ENCODE results near the gene CIB4. TPM values are rescaled to one million over a fixed set of nuclear protein-coding genes. Genes with fewer than 3 reads are reported as not detected.

CIB4 gene
- total and polyA plus RNA-seq, 2 of the 13 experiments (the other 11 are each of a cell fraction or from before 2014, with no cell fraction given): not detected

GRCh38 chr2:26634636-26635230 lies 6.4 kb downstream of the CIB4 start (continued):
- TF ChIP-seq, protein P1, sequence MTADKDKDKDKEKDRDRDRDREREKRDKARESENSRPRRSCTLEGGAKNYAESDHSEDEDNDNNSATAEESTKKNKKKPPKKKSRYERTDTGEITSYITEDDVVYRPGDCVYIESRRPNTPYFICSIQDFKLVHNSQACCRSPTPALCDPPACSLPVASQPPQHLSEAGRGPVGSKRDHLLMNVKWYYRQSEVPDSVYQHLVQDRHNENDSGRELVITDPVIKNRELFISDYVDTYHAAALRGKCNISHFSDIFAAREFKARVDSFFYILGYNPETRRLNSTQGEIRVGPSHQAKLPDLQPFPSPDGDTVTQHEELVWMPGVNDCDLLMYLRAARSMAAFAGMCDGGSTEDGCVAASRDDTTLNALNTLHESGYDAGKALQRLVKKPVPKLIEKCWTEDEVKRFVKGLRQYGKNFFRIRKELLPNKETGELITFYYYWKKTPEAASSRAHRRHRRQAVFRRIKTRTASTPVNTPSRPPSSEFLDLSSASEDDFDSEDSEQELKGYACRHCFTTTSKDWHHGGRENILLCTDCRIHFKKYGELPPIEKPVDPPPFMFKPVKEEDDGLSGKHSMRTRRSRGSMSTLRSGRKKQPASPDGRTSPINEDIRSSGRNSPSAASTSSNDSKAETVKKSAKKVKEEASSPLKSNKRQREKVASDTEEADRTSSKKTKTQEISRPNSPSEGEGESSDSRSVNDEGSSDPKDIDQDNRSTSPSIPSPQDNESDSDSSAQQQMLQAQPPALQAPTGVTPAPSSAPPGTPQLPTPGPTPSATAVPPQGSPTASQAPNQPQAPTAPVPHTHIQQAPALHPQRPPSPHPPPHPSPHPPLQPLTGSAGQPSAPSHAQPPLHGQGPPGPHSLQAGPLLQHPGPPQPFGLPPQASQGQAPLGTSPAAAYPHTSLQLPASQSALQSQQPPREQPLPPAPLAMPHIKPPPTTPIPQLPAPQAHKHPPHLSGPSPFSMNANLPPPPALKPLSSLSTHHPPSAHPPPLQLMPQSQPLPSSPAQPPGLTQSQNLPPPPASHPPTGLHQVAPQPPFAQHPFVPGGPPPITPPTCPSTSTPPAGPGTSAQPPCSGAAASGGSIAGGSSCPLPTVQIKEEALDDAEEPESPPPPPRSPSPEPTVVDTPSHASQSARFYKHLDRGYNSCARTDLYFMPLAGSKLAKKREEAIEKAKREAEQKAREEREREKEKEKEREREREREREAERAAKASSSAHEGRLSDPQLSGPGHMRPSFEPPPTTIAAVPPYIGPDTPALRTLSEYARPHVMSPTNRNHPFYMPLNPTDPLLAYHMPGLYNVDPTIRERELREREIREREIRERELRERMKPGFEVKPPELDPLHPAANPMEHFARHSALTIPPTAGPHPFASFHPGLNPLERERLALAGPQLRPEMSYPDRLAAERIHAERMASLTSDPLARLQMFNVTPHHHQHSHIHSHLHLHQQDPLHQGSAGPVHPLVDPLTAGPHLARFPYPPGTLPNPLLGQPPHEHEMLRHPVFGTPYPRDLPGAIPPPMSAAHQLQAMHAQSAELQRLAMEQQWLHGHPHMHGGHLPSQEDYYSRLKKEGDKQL (CRISPR knock-in tag; IDR thresholded peaks at IDR 0.05; ENCODE audit: low read depth): no peak
- no peak for TF ChIP-seq RXRB (CRISPR knock-in tag; IDR thresholded peaks at IDR 0.05; ENCODE audit: borderline replicate concordance)

DNA sequence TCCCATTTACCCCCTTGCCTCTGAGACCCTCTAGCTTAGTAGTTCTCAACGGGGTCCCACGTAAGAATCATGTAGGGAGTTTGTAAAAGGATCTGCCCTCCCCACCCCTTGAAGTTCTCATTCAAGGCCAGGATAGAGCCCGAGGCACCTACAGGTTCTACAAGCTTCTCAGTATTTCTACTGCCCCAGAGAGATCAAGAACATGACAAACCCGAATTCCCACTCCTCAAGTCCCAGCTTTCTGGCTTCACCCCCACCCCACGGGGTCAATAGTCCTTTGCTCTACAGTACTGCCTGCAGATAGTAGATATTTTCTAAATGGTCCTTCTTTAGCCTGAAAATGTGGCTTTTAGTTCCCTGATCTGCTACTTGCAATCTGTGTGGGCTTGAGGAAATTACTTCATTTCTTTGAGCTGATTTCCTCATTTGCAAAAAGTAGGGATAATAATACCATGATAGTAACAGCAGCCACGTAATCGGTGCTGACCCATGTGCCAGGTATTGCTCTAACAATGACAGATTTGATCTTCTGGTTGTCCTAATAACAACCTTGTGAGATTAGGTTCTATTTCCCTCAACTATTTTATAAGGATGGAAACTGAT lies 7.1 kb downstream of the CIB4 start:
- DNase-seq (ENCODE audit: low spot score): no peak

More for the DNA sequence above, 7.1 kb downstream of the CIB4 start:
- no TSS peak for BruUV-seq (replicated peaks)
- in situ Hi-C loops (cut with HindIII; ENCODE audit: extremely low pct_ligation_motif_present, low pct_unique_long_range_greater_than_20kb) (no loop called here), intact Hi-C loops (cut with micrococcal nuclease; ENCODE audit: unreplicated experiment) (loop anchor here (10.0 kb wide), 1 partner anchor 91 kb away; no protein-coding TSS in a partner anchor)
- no peaks in the 10 kb centered on the region for H4K20me1 ChIP-seq (ENCODE audit: insufficient read depth, low read length)
- WGBS (ENCODE audit: low lambda C conversion rate): 21% methylated on average over 7 of the region's 7 CpGs
- no peak overlapping the region for H3K27ac ChIP-seq (ENCODE audit: extremely low read length, insufficient read depth, low read length)
- TF ChIP-seq BCL6 (CRISPR knock-in tag; IDR thresholded peaks at IDR 0.05) (no peak), PRDM10 (CRISPR knock-in tag; IDR thresholded peaks at IDR 0.05; ENCODE audit: low read depth) (no peak)
- TF ChIP-seq, protein P2, sequence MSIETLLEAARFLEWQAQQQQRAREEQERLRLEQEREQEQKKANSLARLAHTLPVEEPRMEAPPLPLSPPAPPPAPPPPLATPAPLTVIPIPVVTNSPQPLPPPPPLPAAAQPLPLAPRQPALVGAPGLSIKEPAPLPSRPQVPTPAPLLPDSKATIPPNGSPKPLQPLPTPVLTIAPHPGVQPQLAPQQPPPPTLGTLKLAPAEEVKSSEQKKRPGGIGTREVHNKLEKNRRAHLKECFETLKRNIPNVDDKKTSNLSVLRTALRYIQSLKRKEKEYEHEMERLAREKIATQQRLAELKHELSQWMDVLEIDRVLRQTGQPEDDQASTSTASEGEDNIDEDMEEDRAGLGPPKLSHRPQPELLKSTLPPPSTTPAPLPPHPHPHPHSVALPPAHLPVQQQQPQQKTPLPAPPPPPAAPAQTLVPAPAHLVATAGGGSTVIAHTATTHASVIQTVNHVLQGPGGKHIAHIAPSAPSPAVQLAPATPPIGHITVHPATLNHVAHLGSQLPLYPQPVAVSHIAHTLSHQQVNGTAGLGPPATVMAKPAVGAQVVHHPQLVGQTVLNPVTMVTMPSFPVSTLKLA (IDR thresholded peaks at IDR 0.05): no peak
- no peak overlapping the region for H3K9ac ChIP-seq (ENCODE audit: insufficient read depth, low read depth, low read length)
- H3K79me2 ChIP-seq (ENCODE audit: insufficient read depth, low read length): no peaks in the 10 kb centered on the region
- no peaks in the 10 kb centered on the region for H3K36me3 ChIP-seq (replicated peaks in 1 of 2; ENCODE audit: control insufficient read depth in 1 of 2, insufficient read depth in 2 of 2, low read length in 2 of 2)
- FAIRE-seq (no peak), ATAC-seq (no peak)
- no peak overlapping the region for H3K4me3 ChIP-seq (replicated peaks in 1 of 3; ENCODE audit: insufficient read depth in 1 of 3, low read depth in 2 of 3, low read length in 3 of 3)
- no peak overlapping the region for H3K4me2 ChIP-seq (ENCODE audit: low read depth, low read length)
- ChIA-PET CTCF (ENCODE audit: low intra/inter-chr PET ratio, low total read pairs) (no interaction called here), POLR2A (no interaction called here)
- H3K27me3 ChIP-seq (ENCODE audit: control insufficient read depth in 1 of 2, insufficient read depth in 2 of 2, low read length in 2 of 2): peaks cover 5 to 63% of the 10 kb centered on the region in 2 experiments; a peak in 4 of 5 replicates
- no peaks in the 10 kb centered on the region for H3K9me3 ChIP-seq (ENCODE audit: low read length)
- H2AFZ ChIP-seq (ENCODE audit: low read length): no peak overlapping the region
- H3K4me1 ChIP-seq (ENCODE audit: insufficient read depth, low read length): peaks cover 13% of the 10 kb centered on the region

Data from HepG2 (cell line).